ENCODE measurements around the gene ABLIM2.

The ABLIM2 gene

DNA sequence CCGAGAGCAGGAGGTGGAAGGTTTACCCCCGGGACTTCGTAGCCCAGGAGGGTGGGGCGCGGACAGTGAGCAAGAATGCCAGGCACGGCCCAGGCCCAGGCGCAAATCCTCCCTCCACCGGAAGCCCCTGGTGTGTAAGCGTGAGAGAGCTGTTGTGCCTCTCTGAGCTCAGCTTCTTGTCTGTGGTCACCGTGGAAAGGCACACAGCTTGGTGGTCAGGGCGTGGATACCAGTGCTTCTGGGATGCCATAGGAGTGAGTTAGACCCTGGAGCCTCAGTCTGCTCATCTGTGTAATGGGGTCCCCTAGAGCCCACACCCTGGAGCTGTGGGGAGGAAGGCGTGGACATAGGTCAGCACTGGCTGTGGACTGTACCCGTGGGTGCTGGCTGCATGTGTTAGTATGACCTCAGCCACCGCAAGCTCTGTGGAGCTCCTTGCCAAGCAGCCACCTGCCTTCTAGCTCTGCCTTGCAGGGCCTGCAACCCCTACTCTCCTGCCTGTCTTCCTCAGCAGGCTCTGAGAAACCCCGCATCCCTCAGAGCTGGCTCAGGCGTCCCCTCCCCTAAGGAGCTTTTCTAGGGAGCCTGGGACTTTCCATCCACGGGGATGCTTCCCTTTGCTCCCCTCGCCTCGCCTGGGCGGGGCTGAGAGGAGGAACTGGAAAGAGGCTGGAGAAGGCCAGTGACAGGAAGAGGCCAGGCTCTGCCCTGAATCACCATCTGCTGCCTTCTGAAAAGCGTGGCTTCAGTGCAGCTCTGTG, 190.9 kb downstream of the ABLIM2 start:
- DNase-seq = no peak

DNA sequence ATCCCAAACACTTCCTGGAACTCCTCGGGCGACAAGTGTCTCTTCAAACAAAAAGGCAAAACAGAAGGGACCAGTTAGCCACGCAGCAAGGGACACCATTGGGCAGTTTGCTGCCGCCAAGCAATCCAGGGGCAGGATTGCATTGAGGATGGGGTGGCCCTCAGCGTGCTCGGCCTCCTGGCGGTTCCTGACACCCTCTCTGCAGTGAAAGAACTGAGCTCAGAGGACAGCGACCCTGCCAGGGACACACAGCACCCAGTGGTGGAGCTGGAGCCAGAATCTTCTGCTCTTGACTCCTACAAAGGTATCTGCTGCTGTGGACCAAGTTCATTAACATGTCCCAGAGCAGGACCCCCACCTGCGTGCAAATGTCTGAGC, 191.6 kb downstream of the ABLIM2 start:
- no peak for DNase-seq

DNA sequence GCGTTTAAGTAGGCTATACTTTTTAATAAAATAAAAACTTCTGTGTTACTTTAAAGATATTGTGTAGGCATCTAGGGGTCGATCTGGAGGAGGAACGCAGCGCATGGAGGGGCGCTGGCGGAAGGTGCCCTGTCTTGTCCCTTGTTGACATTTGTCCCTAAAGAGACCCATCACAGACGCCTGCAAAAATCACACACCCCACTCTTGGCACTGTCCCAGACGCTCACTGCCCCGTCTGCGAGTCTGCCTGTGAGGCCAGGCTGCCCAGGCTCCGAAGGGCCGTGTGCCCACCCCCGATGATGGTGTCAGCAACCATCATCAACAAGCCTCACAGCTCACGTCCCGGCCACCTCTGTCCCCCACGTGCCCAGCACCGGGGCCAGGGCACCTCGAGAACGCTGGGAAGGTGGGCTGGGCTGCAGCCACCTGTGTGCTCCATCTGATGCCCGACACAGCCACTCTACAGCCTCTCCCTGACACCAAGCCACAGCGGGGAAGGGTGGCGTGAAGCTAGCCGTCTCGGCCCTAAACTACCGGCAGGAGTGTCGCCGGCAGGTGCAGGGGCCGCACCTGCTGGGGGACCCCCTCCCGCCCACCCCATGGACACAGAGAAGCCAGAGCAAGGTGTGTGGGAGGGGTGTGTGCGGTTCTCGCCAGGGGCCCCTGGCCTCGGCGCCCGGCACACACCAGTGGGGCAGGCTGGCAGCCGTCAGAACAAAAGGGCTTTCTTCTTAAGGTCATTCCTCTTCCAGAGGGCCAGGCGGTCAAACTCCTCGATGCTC, 192.1 kb downstream of the ABLIM2 start:
- DNase-seq = no peak

DNA sequence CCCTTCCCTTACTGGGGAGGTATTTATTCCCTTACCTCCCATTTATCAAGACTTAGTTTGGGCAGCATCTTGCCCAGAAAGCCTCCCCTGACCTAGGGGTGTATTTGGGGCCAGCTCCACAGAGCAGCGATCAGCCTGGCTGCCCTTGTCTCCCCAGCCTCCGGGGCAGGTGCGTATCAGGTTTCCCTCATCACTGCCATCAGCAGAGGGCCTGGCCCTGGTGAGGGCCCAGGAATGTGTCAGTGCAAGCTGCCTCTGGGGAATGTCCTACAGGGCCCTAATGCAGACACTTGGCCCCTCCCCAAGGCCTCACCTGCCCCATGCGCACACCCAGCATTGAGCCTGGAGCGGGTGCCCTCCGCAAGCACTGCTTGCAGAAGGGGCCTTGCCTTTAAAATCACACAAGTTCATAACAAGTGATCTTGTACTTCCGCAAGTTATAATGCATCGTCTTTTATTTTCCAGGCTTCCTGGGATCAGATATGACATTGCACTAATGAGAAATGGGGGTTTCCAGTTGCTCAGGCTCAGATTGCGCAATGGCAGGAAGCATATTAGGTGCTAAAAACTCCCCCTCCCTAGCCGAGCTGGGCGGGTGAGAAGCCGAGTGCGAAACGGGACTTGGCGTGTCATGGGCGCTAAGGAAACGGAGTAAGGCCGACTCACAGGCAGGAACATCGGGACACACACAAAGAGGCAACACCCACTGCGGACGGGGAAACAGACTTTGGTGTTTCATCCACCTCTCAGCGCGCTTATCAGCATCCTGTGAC, 193.5 kb downstream of the ABLIM2 start:
- peak; percentile 52 for DNase-seq

DNA sequence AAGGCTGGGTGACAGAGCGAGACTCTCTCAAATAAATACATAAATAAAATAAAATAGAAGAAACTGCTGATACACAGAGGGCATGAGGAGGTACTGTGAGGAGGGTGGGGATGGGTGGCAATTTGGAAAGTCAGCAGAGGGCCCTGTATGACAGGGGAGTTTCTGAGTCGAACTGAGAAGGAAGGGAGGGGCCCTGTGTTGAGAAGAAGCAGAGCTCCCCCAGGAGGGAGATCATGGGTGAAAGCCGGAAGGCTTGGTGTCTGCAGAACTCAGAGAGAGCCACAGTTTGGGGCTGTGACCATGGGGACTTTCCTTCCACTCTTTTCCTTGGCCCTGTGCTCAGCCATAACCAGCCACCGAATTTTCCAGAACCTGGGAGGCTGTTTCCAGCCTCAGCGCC, 194.2 kb downstream of the ABLIM2 start:
- peak; percentile 20 for DNase-seq

DNA sequence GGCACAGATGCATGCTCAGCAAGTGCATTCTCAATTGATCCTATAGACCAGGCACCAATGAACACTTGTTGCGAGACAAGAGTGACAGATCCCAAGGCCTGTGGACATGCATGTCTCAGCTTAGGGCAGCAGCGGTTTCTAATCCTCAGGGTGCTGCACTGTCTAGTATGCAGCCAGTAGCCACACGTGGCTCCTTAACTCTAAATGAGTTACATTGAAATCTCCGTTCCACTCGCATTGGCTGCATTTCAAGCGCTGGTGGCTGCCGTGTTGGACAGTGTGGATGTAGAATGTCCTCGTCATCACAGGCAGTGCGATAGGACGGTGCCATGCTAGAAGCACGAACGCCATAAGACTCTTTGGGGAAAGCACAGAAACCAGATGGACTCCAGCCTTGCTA, 194.9 kb downstream of the ABLIM2 start:
- no peak for DNase-seq

DNA sequence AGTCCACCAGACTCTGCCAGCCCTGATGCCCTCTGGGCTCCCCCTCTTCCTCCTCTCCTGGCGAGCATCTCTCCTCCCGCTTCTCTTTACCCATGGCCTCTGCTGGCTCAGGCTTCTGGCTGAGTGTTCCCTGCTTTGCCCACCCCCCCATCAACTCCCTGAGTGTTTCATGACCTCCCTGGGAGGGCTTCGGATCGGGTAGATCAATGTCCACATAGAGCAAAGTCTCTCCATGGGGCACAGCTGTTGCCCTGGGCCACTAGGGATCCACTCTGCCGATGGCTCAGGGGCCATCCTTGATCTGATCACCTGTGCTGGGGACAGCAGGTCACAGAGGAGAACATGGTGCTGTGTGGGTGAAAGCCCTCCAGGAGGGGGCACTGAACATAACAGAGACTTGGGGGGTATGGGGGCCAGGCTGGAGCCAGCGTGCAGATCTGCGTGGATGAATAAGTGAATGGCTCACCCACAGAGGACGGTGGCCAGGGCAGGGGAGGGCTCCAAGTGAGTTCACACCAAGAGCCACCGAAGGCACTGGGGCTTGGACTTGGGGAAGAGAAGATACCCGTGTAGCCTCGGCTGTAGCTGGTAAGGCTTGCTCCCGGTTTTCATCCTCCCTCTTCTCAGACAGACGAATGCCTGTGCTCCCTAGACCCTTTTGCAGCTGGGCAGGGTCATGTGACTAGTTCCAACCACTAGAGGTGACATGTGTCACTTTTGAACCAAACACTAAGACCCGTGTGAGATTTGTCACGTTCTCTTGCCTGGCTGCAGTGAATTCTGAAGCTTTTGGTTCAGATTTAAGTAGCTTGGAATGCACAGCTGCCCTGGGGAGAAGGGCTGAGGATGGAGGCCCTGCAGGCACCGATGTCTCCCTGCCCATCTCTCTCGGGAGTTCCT, 195.8 kb downstream of the ABLIM2 start:
- DNase-seq = no peak

DNA sequence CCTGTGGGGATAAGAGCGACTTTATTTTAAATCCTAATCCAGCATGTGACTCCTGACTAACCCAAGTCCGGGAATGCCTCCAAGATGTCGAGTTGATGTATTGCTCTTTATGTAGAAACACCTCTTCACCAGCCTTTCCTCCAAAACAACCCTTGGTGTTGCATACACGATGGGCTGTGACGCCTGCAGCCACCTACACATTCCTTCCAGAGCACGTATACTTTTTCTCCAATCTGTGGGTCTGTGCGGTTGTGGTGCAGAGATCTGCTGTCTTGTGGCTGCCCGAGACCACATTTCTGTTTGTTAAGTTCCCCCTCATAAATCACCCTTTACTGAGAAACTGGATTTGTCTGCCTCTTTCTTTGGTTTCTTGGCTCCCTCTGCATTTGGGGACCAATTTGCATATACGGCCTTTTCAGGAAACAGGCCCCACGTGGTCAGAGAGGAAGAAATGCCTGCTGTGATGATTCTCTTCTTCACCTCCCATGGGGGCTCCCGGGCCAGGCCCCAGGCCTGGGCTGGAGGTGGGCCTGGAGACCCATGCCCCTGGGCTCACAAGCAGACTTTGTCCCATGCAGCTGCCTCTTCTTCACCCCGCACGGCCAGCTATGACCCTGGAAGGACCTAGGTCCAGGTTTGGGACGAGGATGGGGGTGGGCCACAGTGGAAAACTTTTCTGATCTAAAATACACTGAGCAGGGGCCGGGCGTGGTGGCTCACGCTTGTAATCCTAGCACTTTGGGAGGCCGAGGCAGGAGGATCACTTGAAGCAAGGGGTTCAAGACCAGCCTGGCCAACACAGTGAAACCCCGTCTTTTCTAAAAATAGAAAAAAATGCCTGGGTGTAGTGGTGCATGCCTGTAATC, 197.6 kb downstream of the ABLIM2 start:
- peak; percentile 71 for DNase-seq

DNA sequence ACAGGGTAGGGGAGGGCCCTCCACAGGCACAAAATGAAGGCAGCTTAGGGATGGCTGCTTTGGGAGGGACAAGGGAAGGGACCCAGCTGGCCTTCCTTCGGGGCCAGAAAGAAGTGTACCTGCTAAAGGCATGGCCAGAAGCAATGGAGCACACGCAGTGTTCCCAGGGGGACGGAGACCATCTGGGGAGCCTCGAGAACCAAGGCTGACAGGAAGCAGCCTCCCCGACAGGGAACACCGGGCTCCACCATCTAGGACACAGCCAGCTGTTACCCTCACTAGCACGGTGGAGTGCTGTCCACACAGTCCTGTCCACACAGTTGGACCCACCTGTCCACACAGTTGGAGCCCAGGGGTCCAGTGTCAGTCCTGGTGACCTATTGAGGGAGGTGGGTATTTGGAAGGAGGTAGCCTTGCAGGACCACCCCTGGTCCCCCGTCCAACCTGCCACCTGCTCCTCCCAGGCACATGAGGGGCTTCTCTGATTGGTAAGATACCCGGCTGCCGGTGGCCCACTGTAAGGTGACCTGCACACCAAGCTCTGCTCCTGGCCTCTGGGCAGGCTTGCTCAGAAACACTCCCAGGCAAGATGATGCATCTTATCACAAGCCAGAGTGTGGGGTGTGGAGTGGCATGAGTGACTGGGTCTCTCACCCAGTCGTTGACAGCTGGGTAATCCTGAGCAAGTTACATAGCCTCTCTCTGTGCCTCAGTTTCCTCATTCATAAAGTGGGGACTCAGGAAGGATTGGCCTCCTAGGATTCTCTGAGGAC, 198.4 kb downstream of the ABLIM2 start:
- DNase-seq = no peak

DNA sequence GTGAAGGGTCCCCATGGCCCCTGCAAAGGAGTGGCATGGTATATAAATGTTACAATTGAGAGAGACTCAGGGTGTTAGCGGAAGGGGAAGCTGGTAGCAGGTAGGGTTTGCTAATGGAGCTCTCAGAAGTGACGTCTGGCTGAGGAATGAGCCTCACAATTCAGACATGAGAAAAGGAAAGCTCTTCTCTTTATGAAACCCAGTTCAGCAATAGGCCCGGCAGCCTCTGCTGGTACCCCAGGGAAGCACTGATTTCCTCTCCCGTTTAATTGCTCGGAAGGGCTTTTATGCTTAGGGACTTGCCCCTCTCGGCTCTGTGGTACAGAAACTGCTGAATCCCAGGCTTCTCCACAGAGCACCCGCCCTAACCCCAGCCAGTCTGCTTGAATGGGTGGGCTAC, 199.5 kb downstream of the ABLIM2 start:
- DNase-seq = no peak

DNA sequence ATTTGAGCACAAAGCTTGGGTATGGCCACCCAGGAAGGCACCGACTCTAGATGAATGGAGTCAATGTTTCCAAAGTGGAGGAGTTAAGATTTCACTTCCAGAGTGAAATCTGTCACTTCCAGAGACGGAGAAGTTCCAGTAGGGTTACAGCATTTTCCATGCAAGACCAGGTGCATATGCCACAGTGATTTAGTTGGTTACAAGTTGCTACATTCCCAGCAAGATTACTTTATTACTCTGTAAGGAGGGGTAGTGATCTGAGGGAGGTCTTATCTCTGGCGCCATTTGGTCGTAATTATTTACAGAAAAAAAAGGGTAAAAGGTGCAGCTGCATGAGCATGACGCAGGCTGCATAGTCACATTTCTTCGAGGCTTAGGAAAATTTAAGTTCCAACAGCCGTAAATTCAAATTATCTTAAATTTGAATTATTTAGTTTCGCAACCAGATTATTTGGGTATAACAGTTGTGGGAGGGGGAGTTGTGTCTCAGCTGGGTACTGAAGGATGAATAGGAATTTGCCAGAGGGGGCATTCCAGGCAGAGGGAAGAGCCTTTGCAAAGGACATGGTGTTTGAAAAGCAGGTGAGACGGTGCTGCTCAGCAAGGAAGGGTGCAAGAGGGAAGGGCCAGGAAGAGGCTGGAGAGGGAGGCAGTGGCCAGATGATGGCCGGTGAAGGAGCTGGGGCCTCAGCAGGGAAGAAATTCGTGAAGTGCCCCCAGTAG, 201.5 kb downstream of the ABLIM2 start:
- DNase-seq = no peak

DNA sequence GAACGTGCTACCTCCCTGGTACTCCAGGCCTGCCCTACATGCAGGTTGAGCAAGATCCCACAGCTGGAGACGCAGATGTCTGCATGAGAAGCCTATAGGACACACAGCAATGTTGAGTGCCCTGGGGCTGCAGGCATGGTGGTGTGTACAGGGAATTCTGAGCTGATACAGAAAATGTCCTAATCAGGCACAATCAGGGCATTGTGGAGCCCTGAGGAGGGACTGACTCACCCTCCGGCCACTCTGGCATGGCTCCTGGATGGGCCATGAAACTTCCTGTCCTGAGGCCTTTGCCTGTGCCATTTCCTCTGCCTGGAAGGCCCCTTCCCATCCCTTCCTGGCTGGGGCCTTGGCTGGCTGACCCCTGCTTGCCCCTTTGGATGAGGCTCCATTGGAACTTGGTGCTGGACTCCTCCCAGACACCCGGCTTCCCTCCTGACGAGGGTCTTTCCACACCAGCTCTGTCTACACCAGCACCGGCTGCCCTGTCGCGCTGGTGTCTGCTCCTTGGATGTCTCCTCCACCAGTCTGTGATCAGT, 202.3 kb downstream of the ABLIM2 start:
- no peak for DNase-seq

DNA sequence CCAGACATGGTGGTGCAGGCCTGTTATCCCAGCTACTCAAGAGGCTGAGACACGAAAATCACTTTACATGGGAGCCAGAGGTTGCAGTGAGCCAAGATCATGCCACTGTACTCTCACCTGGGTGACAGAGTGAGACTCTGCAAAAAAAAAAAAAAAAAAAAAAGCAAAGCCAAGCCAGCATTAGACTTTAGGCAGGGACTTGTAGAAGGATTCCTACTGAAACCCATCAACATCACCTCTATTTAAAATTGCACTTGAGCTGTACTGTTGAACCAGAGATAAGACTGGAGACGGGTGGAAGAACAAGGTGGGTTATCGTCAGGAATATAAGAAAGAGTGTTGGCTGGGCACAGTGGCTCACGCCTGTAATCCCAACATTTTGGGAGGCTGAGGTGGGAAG, 203.2 kb downstream of the ABLIM2 start:
- DNase-seq = no peak

DNA sequence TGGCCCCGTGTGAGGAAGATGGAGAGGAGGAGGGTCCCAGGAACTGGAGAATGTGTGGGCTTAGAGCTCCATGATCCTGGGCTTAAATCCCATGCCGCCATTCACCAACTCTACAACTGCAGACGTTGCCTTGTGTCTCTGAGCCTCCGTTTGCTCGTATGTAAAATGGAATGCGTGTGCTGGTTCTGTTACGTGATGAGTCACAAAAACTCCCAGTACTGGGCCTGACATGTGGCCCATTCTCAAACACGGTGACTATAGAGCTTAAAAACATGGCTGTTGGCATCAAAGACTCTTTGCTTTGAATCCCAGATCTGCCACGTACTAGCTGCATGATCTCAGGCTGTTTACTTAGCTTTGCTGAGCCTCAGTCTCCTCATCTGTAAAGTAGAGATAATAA, 206.0 kb downstream of the ABLIM2 start:
- DNase-seq = no peak

DNA sequence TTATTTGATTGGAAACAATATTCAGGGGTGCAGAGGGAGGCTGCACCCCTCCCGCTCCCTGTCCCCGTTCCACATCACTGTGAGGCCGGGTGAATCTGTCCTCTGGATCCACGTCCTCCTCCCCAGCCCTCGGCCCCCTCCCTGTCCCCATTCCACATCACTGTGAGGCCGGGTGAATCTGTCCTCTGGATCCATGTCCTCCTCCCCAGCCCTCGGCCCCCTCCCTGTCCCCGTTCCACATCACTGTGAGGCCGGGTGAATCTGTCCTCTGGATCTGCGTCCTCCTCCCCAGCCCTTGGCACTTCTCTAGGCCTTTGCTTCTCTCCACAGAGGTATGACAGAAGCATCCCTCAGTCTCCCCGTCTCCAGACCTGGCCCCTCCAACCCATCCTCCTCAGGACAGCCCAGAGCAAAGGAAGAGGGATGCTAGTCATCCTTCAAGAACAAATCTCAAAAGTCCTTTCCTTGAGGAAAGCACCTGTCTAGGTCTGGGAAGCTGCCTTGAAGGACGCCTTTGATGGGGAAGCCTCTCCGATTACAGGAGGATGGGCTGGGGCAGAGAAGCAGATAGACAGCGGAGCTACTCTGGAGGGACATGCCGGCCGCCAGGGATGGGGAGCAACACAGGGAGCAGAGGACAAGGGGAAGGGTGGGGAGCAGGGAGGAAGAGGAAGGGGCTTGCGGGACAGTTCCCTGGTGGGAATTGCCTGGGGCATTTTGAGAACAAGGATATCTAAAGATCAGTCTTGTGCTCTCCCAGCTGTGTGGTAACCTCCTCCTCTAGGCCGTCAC, 208.1 kb downstream of the ABLIM2 start:
- no peak for DNase-seq

DNA sequence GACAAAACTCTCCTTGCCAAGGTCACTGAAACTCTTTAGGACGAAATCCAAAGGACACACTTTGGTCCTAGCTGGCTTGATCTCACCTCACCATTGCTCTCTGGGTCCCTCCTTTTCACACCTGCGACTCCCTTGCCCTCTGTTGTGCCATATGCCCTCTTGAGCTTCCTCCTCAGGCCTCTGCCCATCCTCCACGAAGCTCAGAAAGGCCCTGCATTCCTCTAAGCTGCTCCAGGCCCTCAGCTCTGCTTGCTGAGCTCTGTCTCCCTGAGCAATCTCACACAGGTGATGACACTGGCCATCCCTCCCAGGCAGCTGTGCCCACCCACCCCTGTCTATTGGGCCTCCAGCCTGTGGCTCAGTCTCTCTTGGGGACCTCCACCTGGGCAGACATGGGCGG, 208.9 kb downstream of the ABLIM2 start:
- no peak for DNase-seq

DNA sequence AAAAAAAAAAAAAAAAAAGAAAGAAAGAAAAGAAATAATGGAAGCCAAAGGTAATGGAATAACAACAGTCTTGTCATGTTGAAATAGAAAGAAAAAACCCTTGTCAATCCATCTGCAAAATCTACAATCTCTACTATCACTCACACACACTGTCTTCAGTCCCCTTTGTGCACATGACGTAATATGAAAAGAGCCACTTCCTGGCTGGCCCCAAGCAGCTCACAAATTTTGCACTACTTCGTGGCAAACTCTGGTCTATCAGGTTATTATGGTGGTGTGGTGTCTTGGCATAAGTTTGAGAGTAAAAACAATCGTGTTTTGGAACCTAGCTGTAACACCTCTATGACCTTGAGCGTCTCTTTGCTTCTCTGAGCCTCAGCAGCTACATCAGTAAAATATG, 210.7 kb downstream of the ABLIM2 start:
- no peak for DNase-seq

DNA sequence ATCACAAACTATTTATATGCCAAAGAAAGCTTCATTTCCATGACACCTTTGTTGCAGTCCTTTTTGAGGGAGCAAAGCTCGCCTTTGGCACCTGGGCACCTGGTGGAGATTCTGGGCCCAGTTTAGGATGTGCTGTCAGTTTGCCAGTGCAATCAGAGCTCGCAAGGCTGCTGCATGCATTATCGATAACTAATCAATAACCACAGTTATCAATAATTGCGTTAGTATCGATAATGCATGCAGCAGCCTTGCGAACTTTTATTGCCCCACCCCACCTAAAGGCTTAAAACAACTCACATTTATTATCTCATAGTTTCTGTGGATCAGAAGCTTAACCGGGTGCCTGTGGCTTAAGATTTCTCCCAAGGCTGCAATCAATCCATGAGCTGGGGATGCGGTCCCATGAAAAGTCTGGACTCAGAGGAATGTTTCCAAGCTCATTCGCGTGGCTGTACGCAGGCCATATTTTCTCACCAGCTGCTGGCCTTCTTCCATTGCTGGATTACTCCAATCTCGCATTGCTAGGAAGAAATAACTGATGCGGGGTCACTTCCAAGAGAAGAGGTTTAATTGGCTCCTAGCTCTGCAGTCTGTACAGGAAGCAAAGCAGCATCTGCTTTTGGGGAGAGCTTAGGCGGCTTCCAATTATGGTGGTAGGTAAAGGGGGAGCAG, 212.8 kb downstream of the ABLIM2 start:
- DNase-seq = no peak

Data from stimulated activated naive CD4-positive, alpha-beta T cell treated with Interleukin-2 at 50 U/mL for 16 hours (primary cell).